Activated CD4-positive, alpha-beta T cell treated with anti-CD3 and anti-CD28 coated beads for 36 hours (primary cell): ENCODE results near the gene IRF8. TPM values are rescaled to one million over a fixed set of nuclear protein-coding genes. Genes with fewer than 3 reads are reported as not detected.
"Not testable (repeated sequence)": the region's sequence is repeated elsewhere in the genome, so short reads cannot be mapped to it uniquely, and the experiment has no call there.

ENCODE experiments used
- ATAC-seq: fragments of 200-7000 bp; cut with Tn5 transposase; one replicate; pipeline ENCODE4 v1.10.0; 2021; ENCODE audit warnings: mild to moderate bottlenecking, moderate library complexity
- CTCF ChIA-PET: fragments of 350-600 bp; sonication (Branson Sonifier 250); formaldehyde crosslinking; loops from one replicate; lab custom pipeline; 2021; ENCODE audit warnings: antibody characterized with exemption; lab: Charles Lee
- POLR2A ChIA-PET: fragments of 350-600 bp; sonication (Branson Sonifier 250); formaldehyde crosslinking; loops from one replicate; lab custom pipeline; 2021; ENCODE audit warnings: antibody characterized with exemption, inconsistent platforms; lab: Charles Lee
- DNase-seq: peaks from one replicate; pipeline ENCODE4 v3.0.0-alpha.2; 2020
- H3K27ac Mint-ChIP-seq: one replicate; pipeline ENCODE4 v1.8.0; 2021; ENCODE audit warnings: mixed read lengths
- H3K27me3 Mint-ChIP-seq: one replicate; pipeline ENCODE4 v1.8.0; 2021; ENCODE audit warnings: mixed read lengths
- H3K36me3 Mint-ChIP-seq: one replicate; pipeline ENCODE4 v1.8.0; 2021; ENCODE audit warnings: low read depth, mixed read lengths
- H3K4me1 Mint-ChIP-seq: one replicate; pipeline ENCODE4 v1.8.0; 2021; ENCODE audit warnings: mixed read lengths
- H3K4me3 Mint-ChIP-seq: one replicate; pipeline ENCODE4 v1.8.0; 2021; ENCODE audit warnings: mild to moderate bottlenecking, moderate library complexity, mixed read lengths
- H3K9me3 Mint-ChIP-seq: one replicate; pipeline ENCODE4 v1.8.0; 2021; ENCODE audit warnings: low read depth, mixed read lengths
- intact Hi-C, 2 experiments: fragments of 100-400 bp; cut with DNase I in 1 of 2; cut with micrococcal nuclease in 1 of 2; formaldehyde crosslinking; loops; one replicate each; pipeline versions ENCODE4 v1.14.2 to v1.15.1; 2022 to 2024; cut with DNase I, micrococcal nuclease
- total RNA-seq, 2 experiments: library from RNA; stranded (reverse); gene quantifications; one replicate each; pipeline ENCODE4 v1.2.3, GENCODE V29; 2021

The IRF8 gene
- total RNA-seq, 2 experiments from 2014 or later, result 227 to 250 TPM

GRCh38 chr16:85899444-85899843 is 482 bp downstream of the IRF8 start:
- peak; percentile 3 for DNase-seq
- ATAC-seq, result no peak
- peaks cover 3% of the 10 kb centered on the region for H3K27me3 Mint-ChIP-seq
- H3K4me1 Mint-ChIP-seq, result peaks cover 53% of the 10 kb centered on the region
- H3K36me3 Mint-ChIP-seq, result peaks cover 53% of the 10 kb centered on the region
- H3K4me3 Mint-ChIP-seq, result peak overlapping the region; percentile 78
- ChIA-PET CTCF (interaction anchor here (0.7 to 3.9 kb wide), 13 partner anchors 8 to 1526 kb away, joined by 3 to 38 read pairs (median 4); no protein-coding TSS in a partner anchor), POLR2A (interaction anchor here (1.0 kb wide), 1 partner anchor 78 kb away, joined by 5 read pairs; no protein-coding TSS in a partner anchor)
- intact Hi-C loops, result loop anchor here in 1 of 2 experiments (1.0 to 5.0 kb wide), 4 partner anchors 89 to 212 kb away; partner anchors contain the start of genes COX4I1, EMC8 and GINS2
- H3K9me3 Mint-ChIP-seq, result no peaks in the 10 kb centered on the region
- peak overlapping the region; percentile 87 for H3K27ac Mint-ChIP-seq

GRCh38 chr16:85900027-85900792 is 1.2 kb downstream of the IRF8 start:
- peaks cover 61% of the 10 kb centered on the region for H3K36me3 Mint-ChIP-seq
- peak overlapping the region; percentile 78 for H3K4me3 Mint-ChIP-seq
- DNase-seq, result peak; percentile 28
- H3K27ac Mint-ChIP-seq, result peak overlapping the region; percentile 87
- H3K9me3 Mint-ChIP-seq, result no peaks in the 10 kb centered on the region
- ChIA-PET CTCF (interaction anchor here (0.7 to 3.9 kb wide), 8 partner anchors 9 to 116 kb away, joined by 3 to 38 read pairs (median 4); no protein-coding TSS in a partner anchor), POLR2A (no interaction called here)
- no peak for ATAC-seq
- peaks cover 61% of the 10 kb centered on the region for H3K4me1 Mint-ChIP-seq
- intact Hi-C loops, result loop anchor here in 1 of 2 experiments (5.0 kb wide), 1 partner anchor 87 kb away; no protein-coding TSS in a partner anchor
- peaks cover 3% of the 10 kb centered on the region for H3K27me3 Mint-ChIP-seq

DNA sequence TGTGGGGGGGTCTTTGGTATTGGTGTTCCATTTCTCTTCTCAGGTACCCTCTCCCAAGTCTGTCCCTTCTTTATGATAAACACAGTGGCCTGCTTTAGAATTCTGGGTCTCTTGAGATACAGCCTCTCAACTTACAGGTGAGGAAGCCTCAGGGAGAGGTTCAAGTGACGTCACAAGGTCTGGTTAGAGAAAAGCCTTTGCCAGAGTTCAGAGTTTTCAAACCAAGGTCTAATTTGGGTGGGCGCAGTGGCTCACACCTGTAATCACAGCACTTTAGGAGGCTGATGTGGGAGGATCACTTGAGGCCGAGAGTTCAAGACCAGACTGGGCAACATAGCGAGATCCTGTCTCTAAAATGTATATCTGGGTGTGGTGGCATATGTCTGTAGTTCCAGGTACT is 2.1 kb downstream of the IRF8 start:
- Mint-ChIP-seq H3K27me3 (peaks cover 3% of the 10 kb centered on the region), H3K4me3 (peak overlapping the region; percentile 78), H3K9me3 (no peaks in the 10 kb centered on the region), H3K36me3 (peaks cover 70% of the 10 kb centered on the region), H3K4me1 (peaks cover 67% of the 10 kb centered on the region), H3K27ac (peak overlapping the region; percentile 87)
- CTCF ChIA-PET, result interaction anchor here (1.0 to 9.5 kb wide), 6 partner anchors 15 to 88 kb away, joined by 4 to 73 read pairs (median 10); no protein-coding TSS in a partner anchor
- intact Hi-C loops, result loop anchor here in 1 of 2 experiments (5.0 kb wide), 1 partner anchor 86 kb away; no protein-coding TSS in a partner anchor
- POLR2A ChIA-PET, result interaction anchor here (0.6 kb wide), 1 partner anchor 92 kb away, joined by 3 read pairs; no protein-coding TSS in a partner anchor
- DNase-seq (no peak), ATAC-seq (no peak)

- CTCF ChIA-PET, result interaction anchor here (0.6 to 9.5 kb wide), 14 partner anchors 10 to 289 kb away, joined by 3 to 73 read pairs (median 4); partner anchors contain the start of gene GSE1
- no peak for DNase-seq
- Mint-ChIP-seq H3K4me3 (peak overlapping the region; percentile 78), H3K27me3 (peaks cover 3% of the 10 kb centered on the region), H3K36me3 (peaks cover 76% of the 10 kb centered on the region), H3K27ac (peak overlapping the region; percentile 87), H3K9me3 (no peaks in the 10 kb centered on the region), H3K4me1 (peaks cover 71% of the 10 kb centered on the region)
- POLR2A ChIA-PET, result interaction anchor here (0.6 to 1.2 kb wide), 6 partner anchors 11 to 91 kb away, joined by 3 to 6 read pairs (median 4); no protein-coding TSS in a partner anchor
- ATAC-seq, result no peak
- intact Hi-C loops, result loop anchor here (1.0 to 5.0 kb wide), 3 partner anchors 33 to 85 kb away; no protein-coding TSS in a partner anchor
Observed at GRCh38 chr16:85901773-85902365, 2.9 kb downstream of the IRF8 start.

GRCh38 chr16:85902366-85903155 is 3.6 kb downstream of the IRF8 start:
- Mint-ChIP-seq H3K4me1 (peaks cover 68% of the 10 kb centered on the region), H3K4me3 (peak overlapping the region; percentile 78)

DNA sequence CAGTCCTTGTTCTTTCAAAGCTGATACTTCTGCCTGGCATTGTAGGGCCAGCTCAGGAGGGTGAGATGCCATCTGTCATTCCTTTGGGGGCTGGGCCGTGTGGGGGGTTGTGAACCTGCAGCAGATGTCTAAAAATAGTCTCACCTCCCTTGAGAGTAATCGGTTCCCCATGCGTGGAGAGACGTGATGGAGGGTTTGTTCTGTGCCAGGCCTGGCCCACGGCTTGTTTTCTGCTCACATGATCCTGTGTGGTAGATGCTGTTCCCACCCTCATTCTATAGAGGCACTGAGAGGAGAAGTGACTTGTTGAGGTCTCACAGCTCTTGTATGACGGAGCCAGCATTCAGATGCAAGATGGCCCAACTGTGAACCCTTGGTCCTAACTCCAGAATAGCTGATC is 4.6 kb downstream of the IRF8 start:
- no peaks in the 10 kb centered on the region for H3K27me3 Mint-ChIP-seq
- POLR2A ChIA-PET, result interaction anchor here (0.6 to 1.1 kb wide), 2 partner anchors 16 to 82 kb away, joined by 3 read pairs; no protein-coding TSS in a partner anchor
- intact Hi-C loops, result loop anchor here in 1 of 2 experiments (2.0 to 5.0 kb wide), 2 partner anchors 31 to 84 kb away; no protein-coding TSS in a partner anchor
- peak overlapping the region; percentile 78 for H3K4me3 Mint-ChIP-seq
- H3K27ac Mint-ChIP-seq, result peak overlapping the region; percentile 87
- CTCF ChIA-PET, result interaction anchor here (0.6 to 9.5 kb wide), 4 partner anchors 15 to 83 kb away, joined by 3 to 73 read pairs (median 4); no protein-coding TSS in a partner anchor
- no peak for DNase-seq
- peaks cover 88% of the 10 kb centered on the region for H3K36me3 Mint-ChIP-seq
- no peak for ATAC-seq
- peaks cover 70% of the 10 kb centered on the region for H3K4me1 Mint-ChIP-seq
- H3K9me3 Mint-ChIP-seq, result no peaks in the 10 kb centered on the region

More at GRCh38 chr16:85902366-85903155, 3.6 kb downstream of the IRF8 start:
- CTCF ChIA-PET, result interaction anchor here (0.6 to 9.5 kb wide), 14 partner anchors 9 to 289 kb away, joined by 3 to 73 read pairs (median 4); partner anchors contain the start of gene GSE1
- ATAC-seq (peak; percentile 73), DNase-seq (peak; percentile 83)
- peak overlapping the region; percentile 87 for H3K27ac Mint-ChIP-seq
- no peaks in the 10 kb centered on the region for H3K9me3 Mint-ChIP-seq
- POLR2A ChIA-PET, result interaction anchor here (0.6 to 1.2 kb wide), 7 partner anchors 11 to 88 kb away, joined by 3 to 6 read pairs (median 4); no protein-coding TSS in a partner anchor
- H3K36me3 Mint-ChIP-seq, result peaks cover 81% of the 10 kb centered on the region
- H3K27me3 Mint-ChIP-seq, result peaks cover 3% of the 10 kb centered on the region
- intact Hi-C loops, result loop anchor here (1.0 to 5.0 kb wide), 3 partner anchors 32 to 85 kb away; no protein-coding TSS in a partner anchor

DNA sequence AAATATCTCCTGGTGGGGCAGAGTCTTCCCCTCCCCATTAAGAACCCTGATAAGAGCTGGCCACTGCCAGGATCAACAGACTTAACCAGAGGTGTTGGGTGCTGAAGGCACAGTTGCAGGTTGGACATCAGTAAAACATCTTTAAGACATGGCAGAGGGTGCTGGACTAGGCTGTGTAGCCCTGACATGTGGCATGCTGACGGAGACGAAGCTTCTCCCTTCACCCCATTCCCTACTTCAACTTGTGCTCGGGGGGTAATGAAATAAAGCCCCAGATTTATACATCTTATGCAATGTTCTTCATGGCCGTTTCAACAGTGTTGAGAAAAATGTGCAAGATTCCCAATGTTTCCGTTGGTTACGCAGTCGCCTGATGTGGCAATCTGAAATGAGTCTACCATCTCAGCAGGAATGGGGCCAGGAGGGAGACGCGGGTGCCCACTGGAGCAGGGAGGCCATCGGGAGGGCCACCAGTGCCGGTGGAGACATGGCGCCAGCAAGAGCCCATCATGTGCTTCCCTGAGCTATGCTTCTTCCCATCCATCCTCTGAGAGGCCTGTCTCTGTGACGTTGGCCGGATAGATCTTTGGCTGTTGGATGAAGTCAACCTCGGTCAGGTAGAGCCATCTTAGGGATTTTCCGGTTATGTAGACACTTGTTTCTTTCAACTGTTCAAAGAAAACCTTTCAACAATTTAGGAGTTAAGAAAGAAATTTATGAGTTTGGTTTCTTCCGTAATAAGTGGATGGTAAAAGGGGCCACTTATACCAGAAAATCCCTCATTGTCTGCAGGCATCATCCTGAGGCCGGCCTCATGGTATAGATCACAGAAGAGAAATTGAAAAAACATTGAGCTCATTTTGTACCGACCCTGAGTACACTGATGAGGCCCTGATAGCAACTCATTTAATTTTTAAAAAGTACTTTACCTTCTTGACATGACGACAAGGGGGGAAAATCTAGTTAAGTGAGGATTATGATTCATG is 6.4 kb downstream of the IRF8 start:
- intact Hi-C loops, result no loop called here
- ATAC-seq, result no peak
- Mint-ChIP-seq H3K9me3 (no peaks in the 10 kb centered on the region), H3K4me1 (peaks cover 73% of the 10 kb centered on the region), H3K4me3 (peak overlapping the region; percentile 33), H3K36me3 (peaks cover 93% of the 10 kb centered on the region), H3K27ac (peak overlapping the region; percentile 39), H3K27me3 (no peaks in the 10 kb centered on the region)
- ChIA-PET CTCF (interaction anchor here (1.1 to 9.5 kb wide), 2 partner anchors 9 to 84 kb away, joined by 3 to 73 read pairs; no protein-coding TSS in a partner anchor), POLR2A (no interaction called here)
- no peak for DNase-seq

DNA sequence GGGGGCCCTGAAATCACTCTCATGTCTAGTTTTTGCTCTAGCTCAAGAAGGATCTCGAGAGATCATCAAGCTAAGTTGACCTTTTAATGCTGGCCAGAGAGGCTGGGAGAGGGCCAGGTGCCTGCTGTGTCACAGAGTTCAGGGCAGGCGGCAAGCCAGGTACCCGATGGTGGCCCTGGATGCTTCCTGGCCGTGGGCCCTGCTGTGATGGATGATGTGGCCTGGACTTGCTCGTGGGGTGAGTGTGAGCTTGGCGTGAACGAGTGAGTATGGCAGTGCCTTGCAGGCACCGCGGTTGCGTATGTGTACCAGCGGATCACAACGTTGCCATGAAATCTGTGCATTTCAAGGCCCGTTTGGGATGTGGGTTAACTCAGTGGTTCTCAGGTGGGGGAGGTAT is 7.4 kb downstream of the IRF8 start:
- no peak for ATAC-seq
- Mint-ChIP-seq H3K36me3 (peaks cover 92% of the 10 kb centered on the region), H3K4me1 (peaks cover 69% of the 10 kb centered on the region), H3K27me3 (no peaks in the 10 kb centered on the region), H3K9me3 (no peaks in the 10 kb centered on the region), H3K27ac (no peak overlapping the region), H3K4me3 (no peak overlapping the region)
- ChIA-PET POLR2A (no interaction called here), CTCF (interaction anchor here (0.7 to 9.5 kb wide), 4 partner anchors 11 to 85 kb away, joined by 3 to 73 read pairs (median 3); no protein-coding TSS in a partner anchor)
- intact Hi-C loops, result no loop called here
- no peak for DNase-seq

- ChIA-PET POLR2A (interaction anchor here (0.7 to 1.4 kb wide), 2 partner anchors 31 to 81 kb away, joined by 4 to 7 read pairs; no protein-coding TSS in a partner anchor), CTCF (interaction anchor here (0.6 to 9.5 kb wide), 6 partner anchors 8 to 86 kb away, joined by 3 to 73 read pairs (median 4); partner anchors contain the start of gene IRF8)
- peak overlapping the region; percentile 19 for H3K27ac Mint-ChIP-seq
- H3K27me3 Mint-ChIP-seq, H3K9me3 Mint-ChIP-seq, intact Hi-C loops, DNase-seq, ATAC-seq, H3K4me3 Mint-ChIP-seq: not testable (repeated sequence)
- H3K36me3 Mint-ChIP-seq, result peaks cover 92% of the 10 kb centered on the region
- H3K4me1 Mint-ChIP-seq, result peaks cover 60% of the 10 kb centered on the region
Observed at GRCh38 chr16:85907231-85907630, 8.3 kb downstream of the IRF8 start.
